Aorta (tissue), 5 donors: ENCODE measurements around the gene SLAIN2. TPM values are rescaled to one million over a fixed set of nuclear protein-coding genes. Genes with fewer than 3 reads are reported as not detected.
"Not testable (repeated sequence)": the region's sequence is repeated elsewhere in the genome, so short reads cannot be mapped to it uniquely, and the experiment has no call there.

ENCODE experiments used
- ATAC-seq: fragments of 200-7000 bp; cut with Tn5 transposase; one replicate; pipeline ENCODE4 v1.9.1; 2022; ENCODE audit warnings: moderate library complexity; ENCODE audit not compliant: low FRiP score
- DNase-seq, 2 donors: peaks; one replicate each; pipeline ENCODE4 v3.0.0-alpha.2; 2020
- H3K27ac ChIP-seq, 2 donors: one replicate each; pipeline ENCODE4 v1.5.1; 2013; ENCODE audit warnings: low read length in 2 of 2, mild to moderate bottlenecking in 2 of 2, moderate library complexity in 2 of 2, control low read depth in 1 of 2, inconsistent platforms in 1 of 2, low read depth in 1 of 2
- H3K27me3 ChIP-seq, 2 donors: one replicate each; pipeline ENCODE4 v1.6.1; 2013; ENCODE audit warnings: control low read depth in 1 of 2, low read length in 1 of 2, mild to moderate bottlenecking in 1 of 2, moderate library complexity in 1 of 2; ENCODE audit not compliant: insufficient read depth in 2 of 2, control insufficient read depth in 1 of 2
- H3K36me3 ChIP-seq, 2 donors: one replicate each; pipeline ENCODE4 v1.6.1; 2013; ENCODE audit warnings: control low read depth in 1 of 2, low read length in 1 of 2, mild to moderate bottlenecking in 1 of 2; ENCODE audit not compliant: insufficient read depth in 2 of 2, control insufficient read depth in 1 of 2
- H3K4me1 ChIP-seq, 2 donors: one replicate each; pipeline ENCODE4 v1.6.1; 2013; ENCODE audit warnings: low read length in 2 of 2, control low read depth in 1 of 2, mild to moderate bottlenecking in 1 of 2, moderate library complexity in 1 of 2; ENCODE audit not compliant: insufficient read depth in 2 of 2, control insufficient read depth in 1 of 2
- H3K4me3 ChIP-seq, 2 donors: one replicate each; pipeline ENCODE4 v1.5.1; 2013; ENCODE audit warnings: low read length in 2 of 2, control low read depth in 1 of 2, mild to moderate bottlenecking in 1 of 2
- H3K9me3 ChIP-seq: one replicate; pipeline ENCODE4 v1.6.1; 2013; ENCODE audit warnings: mild to moderate bottlenecking, low read length; ENCODE audit not compliant: control insufficient read depth
- WGBS, 2 donors: extraction: QIAGEN DNeasy Blood & Tissue Kit; methylation state at CpG; one replicate each; pipeline ENCODE4 v1.1.7; 2013; 5-methylcytosine and 5-hydroxymethylcytosine counted together
- intact Hi-C, 2 donors: fragments of 100-400 bp; cut with DNase I; formaldehyde crosslinking; loops; one replicate each; pipeline versions ENCODE4 v1.14.2 to v1.15.0; 2022
- long read RNA-seq, 2 donors: library from polyadenylated mRNA; unstranded; transcript quantifications; one replicate each; pipeline ENCODE4 v2.0.0, GENCODE V29; 2020 to 2021
- polyA plus RNA-seq, 2 donors: library from polyadenylated mRNA; stranded (reverse); fragments of 200-250 nt; gene quantifications; one replicate each; pipeline ENCODE4 v1.2.3, GENCODE V29; 2013
- total RNA-seq, 2 donors: library from RNA; stranded (reverse); fragmentation: NEBNext Ultra II Directional; extraction: Animal tissue kit (Norgen Biotek cat#: 25700); gene quantifications; one replicate each; pipeline ENCODE4 v1.2.1, GENCODE V29; 2021
- donor health status: healthy with polysubstance abuse.
- donor health status: Bipolar disorder and iron deficiency.
- donor health status: DM: no; HTN: no; CAD: no.
- donor health status: DM: no; HTN: no; CAD: no.
- donor health status: DM: yes; HTN: yes; CAD: no.

The SLAIN2 gene
- 100 to 1,000 TPM; 107 to 109 TPM for total RNA-seq
- 10 to 100 TPM; 39.0 to 46.0 TPM for polyA plus RNA-seq
- long read RNA-seq, donor 1, full-length matches to known transcripts = 8 of 53 reads
- long read RNA-seq, donor 1, partial matches to known transcripts = 14 of 53 reads
- long read RNA-seq, donor 1, other reads (novel, unspliced or antisense) = 31 of 53 reads
- long read RNA-seq, donor 2, full-length matches to known transcripts = 5 of 43 reads
- long read RNA-seq, donor 2, partial matches to known transcripts = 11 of 43 reads
- long read RNA-seq, donor 2, other reads (novel, unspliced or antisense) = 27 of 43 reads

DNA sequence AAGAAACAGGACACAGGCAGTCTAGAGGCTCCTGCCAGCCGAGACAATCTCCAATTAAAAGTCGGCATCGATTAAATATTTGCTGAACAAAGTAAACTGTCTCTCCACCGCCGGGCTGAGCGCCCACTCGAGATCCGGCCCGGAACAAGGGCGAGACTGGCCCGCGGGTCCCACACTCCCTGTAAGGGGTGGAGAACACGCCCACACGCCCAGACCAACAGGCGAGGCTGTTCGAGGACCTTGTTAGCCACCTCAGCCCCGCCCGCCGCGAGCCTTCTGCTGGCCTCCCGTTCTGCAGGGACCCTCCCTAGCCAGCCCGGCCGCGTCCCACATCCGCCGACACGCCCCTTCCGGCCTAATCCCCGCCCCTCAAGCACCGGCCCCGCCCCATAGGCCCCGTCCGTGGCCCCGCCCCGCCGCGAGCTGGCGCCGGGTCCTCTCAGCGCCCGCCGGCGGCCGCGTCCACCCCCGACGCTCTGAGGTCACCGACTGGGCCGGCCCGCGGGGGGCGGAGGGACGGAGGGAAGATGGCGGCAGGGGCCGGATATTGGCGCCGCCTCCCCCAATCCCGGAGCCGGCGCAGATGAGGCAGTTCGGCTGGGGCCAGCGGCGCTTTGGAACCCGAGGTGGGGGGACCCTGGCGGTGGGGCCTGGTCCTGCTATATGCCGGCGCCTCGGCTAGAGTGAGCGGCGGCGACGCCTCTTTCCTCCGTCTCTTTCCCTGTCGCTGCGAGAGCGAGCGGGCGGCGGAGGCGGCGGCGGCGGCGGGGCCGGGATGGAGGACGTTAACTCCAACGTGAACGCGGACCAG is at the start of gene SLAIN2:
Gene SLAIN2, plus strand, starts transcription at position 565 of the 811 bp plus-strand sequence. Its CDS starts 211 bp downstream, at position 776.
- H3K9me3 ChIP-seq = no peaks in the 10 kb centered on the region
- intact Hi-C loops = loop anchor here in 1 of 2 donors (10.0 kb wide), 1 partner anchor 54 kb away; no protein-coding TSS in a partner anchor
- DNase-seq (peak; percentile 100), ATAC-seq (peak; percentile 98)
- H3K4me3 ChIP-seq = peak within 1 kb of the TSS; percentile 90 to 98
- peak within 1 kb of the TSS; percentile 89 to 96 for H3K27ac ChIP-seq
- 0 to 1% methylated on average over 73 to 89 of the region's 89 CpGs for WGBS, 2 donors
- peaks cover 1 to 2% of the 10 kb centered on the region in 2 donors for H3K4me1 ChIP-seq
- no peaks in the 10 kb centered on the region for H3K27me3 ChIP-seq
- H3K36me3 ChIP-seq = no peaks in the 10 kb centered on the region

DNA sequence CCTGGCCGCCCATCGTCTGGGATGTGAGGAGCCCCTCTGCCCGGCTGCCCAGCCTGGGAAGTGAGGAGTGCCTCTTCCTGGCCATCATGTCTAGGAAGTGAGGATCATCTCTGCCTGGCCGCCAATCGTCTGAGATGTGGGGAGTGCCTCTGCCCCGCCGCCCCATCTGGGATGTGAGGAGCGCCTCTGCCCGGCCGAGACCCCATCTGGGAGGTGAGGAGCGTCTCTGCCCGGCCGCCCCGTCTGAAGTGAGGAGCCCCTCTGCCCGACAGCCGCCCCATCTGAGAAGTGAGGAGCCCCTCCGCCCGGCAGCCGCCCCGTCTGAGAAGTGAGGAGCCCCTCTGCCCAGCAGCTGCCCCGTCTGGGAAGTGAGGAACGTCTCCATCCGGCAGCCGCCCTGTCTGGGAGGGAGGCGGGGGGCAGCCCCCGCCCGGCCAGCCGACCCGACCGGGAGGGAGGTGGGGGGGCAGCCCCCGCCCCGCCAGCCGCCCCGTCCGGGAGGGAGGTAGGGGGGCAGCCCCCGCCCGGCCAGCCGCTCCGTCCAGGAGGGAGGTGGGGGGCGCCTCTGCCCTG is 49.0 kb upstream of the SLAIN2 start:
- 95 to 96% methylated on average over 26 to 40 of the region's 40 CpGs for WGBS, 2 donors
- H3K27me3 ChIP-seq, DNase-seq, ATAC-seq, H3K36me3 ChIP-seq, H3K27ac ChIP-seq, H3K4me1 ChIP-seq, H3K4me3 ChIP-seq, H3K9me3 ChIP-seq, intact Hi-C loops: not testable (repeated sequence)

DNA sequence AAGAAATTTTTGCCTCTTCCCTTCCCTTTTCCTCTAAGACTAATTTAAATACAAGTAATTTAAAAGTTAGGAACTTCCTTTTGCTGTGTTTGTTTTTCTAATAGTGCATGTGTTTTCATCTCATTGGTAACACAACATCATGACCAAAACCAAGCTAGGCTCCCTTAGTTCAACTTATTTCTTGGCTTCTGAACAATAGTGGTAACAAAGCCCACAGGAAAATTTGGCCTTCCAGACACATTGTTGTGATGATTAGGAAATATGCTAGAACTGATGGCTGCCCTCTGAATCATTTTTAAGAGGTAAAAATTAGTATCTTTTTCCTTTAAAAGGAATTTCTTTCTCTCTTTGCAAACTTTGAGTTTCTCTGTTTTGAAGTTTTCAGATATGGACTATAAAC is 46.2 kb upstream of the SLAIN2 start:
- Histone ChIP-seq H3K27me3 (no peaks in the 10 kb centered on the region), H3K9me3 (no peaks in the 10 kb centered on the region), H3K4me3 (no peak overlapping the region), H3K36me3 (no peaks in the 10 kb centered on the region), H3K4me1 (no peaks in the 10 kb centered on the region), H3K27ac (no peak overlapping the region)
- intact Hi-C loops = no loop called here
- ATAC-seq (no peak), DNase-seq (no peak)

DNA sequence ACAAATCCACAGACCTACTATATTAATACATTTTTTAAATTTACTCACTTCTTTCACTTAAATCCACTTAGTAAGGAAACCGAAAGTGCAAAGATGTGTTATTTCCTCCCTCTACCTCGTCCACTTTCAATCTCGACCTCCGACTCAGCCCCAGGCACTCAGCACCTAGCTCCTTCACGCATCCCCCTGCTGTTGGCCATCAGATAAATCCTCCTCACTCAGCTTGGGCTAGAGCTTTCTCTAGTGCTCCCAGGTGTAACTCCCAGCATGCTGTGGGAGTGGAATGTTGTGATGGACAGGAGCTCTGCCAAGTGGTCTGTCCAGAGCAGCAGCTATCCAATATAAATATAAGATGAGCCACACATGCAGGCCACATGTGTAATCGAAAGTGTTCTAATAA is 45.0 kb upstream of the SLAIN2 start:
- ATAC-seq (no peak), DNase-seq (no peak)
- WGBS, 2 donors = 81 to 85% methylated on average over 6 of the region's 6 CpGs
- no peak overlapping the region for H3K4me3 ChIP-seq
- H3K4me1 ChIP-seq = no peaks in the 10 kb centered on the region
- H3K9me3 ChIP-seq = no peaks in the 10 kb centered on the region
- H3K27me3 ChIP-seq = no peaks in the 10 kb centered on the region
- intact Hi-C loops = no loop called here
- H3K36me3 ChIP-seq = no peaks in the 10 kb centered on the region
- H3K27ac ChIP-seq = no peak overlapping the region

DNA sequence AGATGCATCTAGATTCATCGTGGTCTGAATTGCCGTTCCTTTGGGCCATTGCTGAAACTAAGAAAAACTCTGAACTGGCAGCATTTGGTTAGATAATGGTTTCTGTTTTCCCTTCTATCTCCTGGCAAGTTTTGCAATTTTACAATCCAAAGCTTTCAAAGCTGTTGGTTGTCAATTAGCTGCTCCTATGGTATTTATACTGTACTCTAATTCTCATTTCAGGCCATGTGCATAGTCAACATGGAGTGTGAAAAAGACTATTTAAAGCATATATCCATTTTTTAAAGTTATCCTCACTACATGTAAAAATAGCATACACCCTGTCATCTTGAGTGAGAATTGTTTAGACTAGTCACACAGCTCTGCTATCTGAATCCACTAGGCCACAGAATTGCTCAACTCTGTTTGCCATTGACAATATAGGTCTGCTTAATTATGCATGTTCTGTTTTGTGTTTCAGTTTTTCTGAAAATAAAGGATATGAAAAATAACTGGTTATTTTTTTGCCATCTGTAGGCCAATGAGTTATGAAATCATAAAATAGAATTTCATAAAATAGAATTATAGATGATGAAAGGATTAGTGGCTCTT is 44.0 kb upstream of the SLAIN2 start:
- WGBS, 2 donors = 79 to 84% methylated on average over 2 of the region's 2 CpGs
- Histone ChIP-seq H3K4me1 (no peaks in the 10 kb centered on the region), H3K27ac (no peak overlapping the region), H3K9me3 (no peaks in the 10 kb centered on the region), H3K36me3 (no peaks in the 10 kb centered on the region), H3K27me3 (no peaks in the 10 kb centered on the region), H3K4me3 (no peak overlapping the region)
- DNase-seq (no peak), ATAC-seq (no peak)
- intact Hi-C loops = no loop called here

DNA sequence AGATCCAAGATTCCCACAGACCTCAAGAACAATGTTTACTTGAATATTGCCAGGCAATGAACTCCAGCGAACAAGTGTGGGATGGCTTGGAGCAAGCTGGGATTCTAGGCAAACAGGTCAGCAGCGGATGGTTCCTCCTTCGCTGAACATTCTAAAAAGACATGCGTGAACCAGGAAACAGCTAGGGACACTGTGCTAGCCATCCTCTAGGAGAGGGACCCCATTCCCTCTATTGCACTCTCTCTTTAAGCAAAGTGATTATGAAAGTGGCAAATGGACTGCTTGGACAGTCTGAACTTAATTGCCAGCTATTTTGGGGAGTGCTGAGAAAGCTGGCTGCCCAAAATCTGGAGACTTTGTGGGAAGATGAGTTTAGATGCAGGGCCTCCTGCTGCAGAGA is 41.8 kb upstream of the SLAIN2 start:
- 84 to 87% methylated on average over 4 of the region's 4 CpGs for WGBS, 2 donors
- no peak for ATAC-seq

DNA sequence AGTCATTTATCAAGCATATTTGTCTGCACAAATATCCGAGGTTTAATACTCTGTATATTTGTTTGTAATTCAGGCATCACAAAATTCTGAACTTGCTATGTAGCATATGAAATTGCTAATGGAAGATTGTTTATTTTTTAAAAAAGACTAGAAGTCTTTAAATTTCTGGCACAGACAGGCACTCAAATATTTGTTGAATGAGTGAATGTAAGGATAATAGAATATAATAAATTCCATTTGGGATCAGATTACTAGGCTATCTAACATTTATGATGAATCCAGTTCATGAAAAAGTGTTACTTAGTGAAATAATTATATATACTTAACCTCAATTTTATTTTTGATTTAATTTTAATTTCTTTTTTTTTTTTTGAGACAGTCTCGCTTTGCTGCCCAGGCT is 41.3 kb upstream of the SLAIN2 start:
- Histone ChIP-seq H3K27ac (no peak overlapping the region), H3K4me3 (no peak overlapping the region), H3K27me3 (no peaks in the 10 kb centered on the region), H3K9me3 (no peaks in the 10 kb centered on the region), H3K4me1 (no peaks in the 10 kb centered on the region), H3K36me3 (no peaks in the 10 kb centered on the region)
- intact Hi-C loops = no loop called here
- 58 to 59% methylated on average over 2 of the region's 2 CpGs for whole genome bisulfite sequencing, 2 donors
- DNase-seq = no peak
- ATAC-seq = no peak

More for the DNA sequence above, 41.8 kb upstream of the SLAIN2 start:
- H3K9me3 ChIP-seq = no peaks in the 10 kb centered on the region
- H3K27ac ChIP-seq = no peak overlapping the region
- no peaks in the 10 kb centered on the region for H3K27me3 ChIP-seq
- intact Hi-C loops = no loop called here
- H3K4me1 ChIP-seq = no peaks in the 10 kb centered on the region
- H3K4me3 ChIP-seq = no peak overlapping the region
- no peaks in the 10 kb centered on the region for H3K36me3 ChIP-seq
- DNase-seq = no peak

DNA sequence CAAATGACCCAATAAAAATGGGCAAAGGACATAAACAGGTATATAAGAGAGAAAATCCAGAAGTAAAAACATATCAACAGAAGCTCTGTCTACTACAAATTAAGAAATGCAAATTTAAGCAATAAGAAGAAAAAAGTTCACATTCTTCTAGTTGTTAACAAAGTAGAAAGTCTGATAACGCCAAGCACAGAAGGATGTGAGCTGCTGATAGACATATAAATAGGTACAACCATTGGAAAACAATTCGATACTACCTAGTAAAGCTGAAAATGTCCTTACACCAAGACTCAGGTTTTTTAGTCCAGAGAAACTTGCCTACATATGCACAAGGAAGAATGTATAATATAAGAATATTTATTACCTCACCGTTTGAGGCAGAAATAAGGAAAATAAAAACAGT is 35.8 kb upstream of the SLAIN2 start:
- intact Hi-C loops = no loop called here
- H3K4me1 ChIP-seq = no peaks in the 10 kb centered on the region
- ATAC-seq = no peak
- H3K27me3 ChIP-seq = peaks cover 0 to 2% of the 10 kb centered on the region in 2 donors
- H3K4me3 ChIP-seq = no peak overlapping the region
- no peaks in the 10 kb centered on the region for H3K9me3 ChIP-seq
- no peak for DNase-seq
- no peaks in the 10 kb centered on the region for H3K36me3 ChIP-seq
- 72% methylated on average over 3 of the region's 3 CpGs for WGBS, 2 donors
- no peak overlapping the region for H3K27ac ChIP-seq
